GM21381 (cell line): Measurements from ENCODE around the gene TSPAN6.

Experiments used
- ATAC-seq: cut with Tn5 transposase; IDR thresholded peaks from one replicate; pipeline ENCODE4 v1.9.1; 2021; ENCODE audit warnings: mild to moderate bottlenecking, moderate library complexity; ENCODE audit not compliant: unreplicated experiment

The TSPAN6 gene

DNA sequence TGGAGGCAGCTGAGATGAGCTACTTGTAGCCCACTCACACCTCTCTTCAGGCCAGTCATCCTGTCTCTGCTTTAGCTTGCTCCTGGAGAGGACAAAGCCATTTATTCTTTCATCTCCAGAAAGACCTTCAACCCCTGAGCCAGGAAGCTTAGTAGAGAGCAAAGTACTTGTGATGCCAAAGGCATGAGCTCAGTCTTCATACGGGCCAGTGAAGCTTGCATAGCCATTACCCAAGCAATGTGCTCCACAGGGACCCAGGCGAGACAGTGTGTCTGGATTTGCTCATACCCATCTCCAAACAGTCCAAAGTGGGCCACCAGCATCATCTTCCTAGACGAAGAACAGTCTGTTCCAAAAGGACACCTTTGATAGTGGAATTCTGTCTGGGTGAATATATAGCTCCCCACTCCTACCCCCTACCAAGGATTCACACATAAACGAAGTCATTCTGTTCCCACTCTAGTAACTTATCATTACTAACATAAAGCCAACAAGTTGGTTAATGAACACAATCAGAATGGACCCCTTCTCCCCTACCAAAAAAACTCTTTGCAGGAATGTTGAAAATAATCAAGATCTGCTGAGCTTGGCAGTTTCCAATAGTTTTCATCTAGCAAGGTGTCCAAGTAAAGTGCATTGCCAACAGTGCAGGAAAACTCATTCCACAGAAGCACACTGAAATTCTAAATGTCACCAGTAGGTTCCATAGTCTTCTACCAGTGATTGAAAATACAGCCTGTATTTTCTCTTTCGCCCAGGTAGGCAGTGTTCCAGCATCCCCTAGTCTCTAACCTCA lies 45.2 kb downstream of the TSPAN6 start:
- ATAC-seq = no peak

DNA sequence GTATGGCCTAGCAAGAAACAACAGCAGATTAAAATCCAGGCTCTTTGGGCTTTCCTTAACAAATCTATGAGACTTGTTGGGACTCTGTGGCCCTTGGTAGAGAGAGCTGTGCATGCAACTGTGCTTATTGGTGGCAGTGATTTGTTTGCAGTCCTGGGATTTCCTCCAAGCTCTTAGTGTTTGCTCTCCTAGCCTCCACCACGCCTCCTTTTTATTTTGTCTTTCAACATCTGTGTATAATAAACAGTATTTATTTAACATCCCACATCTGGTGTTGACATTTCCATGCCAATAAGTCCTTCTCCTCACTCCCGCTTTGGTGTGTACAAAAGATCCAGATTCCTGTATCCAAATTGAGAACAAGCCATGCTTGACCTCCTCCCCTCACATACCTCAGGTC lies 48.7 kb downstream of the TSPAN6 start:
- no peak for ATAC-seq

DNA sequence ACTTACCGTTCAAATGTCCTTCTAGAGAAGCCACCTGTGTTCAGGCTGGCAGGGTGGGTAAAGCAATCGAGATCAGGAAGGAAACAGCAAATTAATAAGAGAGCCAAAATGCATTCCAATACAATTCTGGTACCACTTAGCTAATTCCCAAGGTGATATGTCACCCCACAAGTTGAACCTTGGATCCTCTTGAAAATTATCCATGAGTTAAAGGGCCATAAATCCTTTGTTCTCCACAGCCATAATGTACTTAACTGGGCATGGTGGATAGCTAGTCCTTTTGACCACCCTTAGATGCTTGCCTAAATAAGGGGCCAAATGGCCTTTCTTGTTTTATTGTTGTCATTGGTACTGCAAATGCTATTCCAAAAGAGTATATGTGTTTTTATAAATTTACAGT lies 49.9 kb downstream of the TSPAN6 start:
- ATAC-seq = no peak

DNA sequence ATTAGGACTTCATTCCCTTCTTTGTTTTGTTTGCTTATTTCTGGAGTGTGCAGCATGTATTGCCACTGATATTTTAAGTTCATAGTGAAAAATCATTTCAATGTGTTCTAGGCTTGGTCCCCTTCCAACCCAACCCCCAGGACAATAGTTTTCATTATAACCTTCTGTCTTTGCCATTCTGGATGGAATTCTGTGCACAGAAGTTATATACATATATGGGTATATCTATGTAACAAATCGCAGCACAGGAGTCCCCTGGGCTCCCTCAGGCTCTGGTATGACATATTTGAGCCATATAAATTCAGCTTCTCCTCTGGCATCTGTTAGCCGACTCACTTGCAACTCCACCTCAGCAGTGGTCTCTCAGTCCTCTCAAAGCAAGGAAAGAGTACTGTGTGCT lies 52.0 kb downstream of the TSPAN6 start, which contains the start of gene TNMD:
TSS of gene TNMD (plus strand) at position 326 of the 400 bp plus-strand sequence. CDS start 83 bp downstream, outside the sequence.
- ATAC-seq = no peak
